GM18502 (cell line): ENCODE measurements around the gene LYST.

Experiments used
- ATAC-seq: cut with Tn5 transposase; IDR thresholded peaks from one replicate; pipeline ENCODE4 v1.9.1; 2021; ENCODE audit warnings: mild to moderate bottlenecking; ENCODE audit not compliant: unreplicated experiment, poor library complexity

The LYST gene

DNA sequence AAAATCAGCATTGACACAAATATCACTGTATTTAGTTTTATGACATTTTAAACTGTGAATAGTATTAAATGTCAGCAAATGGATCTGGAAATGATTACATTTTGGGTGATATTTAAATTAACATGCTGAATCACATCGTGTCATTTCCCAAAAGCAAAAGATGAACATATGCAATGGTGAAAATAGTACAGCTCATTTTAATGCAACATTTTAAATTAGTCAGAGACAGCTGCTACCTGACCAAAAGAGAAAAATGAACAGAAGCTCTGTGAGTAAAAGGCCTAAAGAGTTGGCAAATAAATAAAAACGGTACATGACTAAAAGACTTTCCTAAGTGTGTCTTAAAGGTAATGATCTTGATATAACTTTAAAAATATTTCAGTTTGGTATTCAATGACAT lies 131.1 kb downstream of the LYST start:
- ATAC-seq, result no peak

DNA sequence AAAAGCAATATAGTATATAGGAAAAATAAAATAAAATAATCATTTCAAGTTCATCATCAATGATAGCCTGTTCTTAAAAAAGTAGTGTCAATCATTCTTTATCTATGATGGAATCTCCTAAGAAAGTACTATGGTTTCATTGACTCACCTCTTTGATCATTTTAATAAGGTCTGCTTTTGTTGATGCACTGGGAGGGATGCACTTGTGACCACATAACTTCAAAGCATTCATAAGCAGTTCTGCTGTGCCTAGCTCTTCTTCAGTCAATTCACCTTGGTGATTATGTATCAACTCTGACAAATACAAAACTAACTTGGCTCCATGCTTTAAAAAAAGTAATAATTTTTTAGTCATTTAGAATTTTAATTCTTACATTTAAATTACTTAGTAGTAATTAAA lies 132.4 kb downstream of the LYST start:
- ATAC-seq, result no peak

DNA sequence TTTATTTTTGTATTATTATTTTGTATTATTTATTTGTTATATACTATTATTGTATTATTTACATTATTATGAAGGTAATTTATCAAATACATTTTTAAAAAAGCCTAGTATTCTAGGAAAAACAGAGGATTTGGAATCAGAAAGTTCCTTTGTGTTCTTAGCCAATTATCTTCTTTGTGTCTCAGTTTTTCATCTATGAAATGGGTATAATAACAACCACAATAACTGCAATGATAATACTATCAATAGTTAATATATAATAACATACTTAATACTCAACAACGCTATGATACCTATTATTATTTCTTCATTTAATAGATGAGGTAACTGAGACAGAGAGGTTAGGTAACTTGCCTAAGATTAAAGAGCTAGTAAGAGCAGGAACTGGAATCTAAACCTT lies 136.7 kb downstream of the LYST start:
- no peak for ATAC-seq

GRCh38 chr1:235726557-235726956 lies 140.1 kb downstream of the LYST start:
- no peak for ATAC-seq

DNA sequence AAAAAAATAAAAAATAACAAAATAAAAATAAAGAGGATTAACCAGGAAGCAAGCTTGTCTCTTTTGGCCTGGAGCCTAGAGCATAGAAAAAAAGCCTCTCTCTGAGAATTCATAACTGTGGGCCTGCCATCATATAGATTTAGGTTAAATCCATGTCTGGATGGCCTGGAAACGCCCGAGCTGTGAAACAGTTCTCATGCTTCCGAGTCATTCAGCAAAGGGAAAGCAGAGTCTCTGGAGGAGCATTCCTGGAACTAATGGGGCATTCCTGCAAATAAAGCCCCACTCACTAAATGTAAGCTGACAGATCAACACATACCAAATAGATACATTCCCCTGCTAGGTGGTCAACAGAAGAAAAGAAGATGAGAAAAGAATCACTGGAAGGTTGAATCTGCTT lies 141.3 kb downstream of the LYST start:
- no peak for ATAC-seq

GRCh38 chr1:235724730-235725129 lies 142.0 kb downstream of the LYST start:
- ATAC-seq, result no peak

- no peak for ATAC-seq
Observed at GRCh38 chr1:235722858-235723257, 143.8 kb downstream of the LYST start.

GRCh38 chr1:235721982-235722381 lies 144.7 kb downstream of the LYST start:
- no peak for ATAC-seq

DNA sequence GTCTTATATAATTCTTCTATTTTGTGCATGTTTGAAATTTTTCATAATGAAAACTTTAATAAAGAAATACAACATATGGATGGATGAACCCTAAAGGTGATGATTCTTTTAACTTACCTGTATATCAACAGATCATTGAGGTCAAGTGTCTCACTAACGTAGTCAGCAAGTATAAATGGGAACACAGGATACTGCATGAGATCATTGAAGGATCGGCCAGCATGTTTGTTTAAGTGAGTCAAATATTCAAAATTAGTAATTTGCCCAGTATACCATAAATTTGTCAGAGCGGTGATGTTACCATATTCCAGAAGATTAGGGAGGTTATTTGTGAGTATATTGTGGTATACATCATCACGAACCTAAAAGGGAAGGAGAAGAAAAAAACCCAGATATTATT lies 146.2 kb downstream of the LYST start:
- no peak for ATAC-seq

DNA sequence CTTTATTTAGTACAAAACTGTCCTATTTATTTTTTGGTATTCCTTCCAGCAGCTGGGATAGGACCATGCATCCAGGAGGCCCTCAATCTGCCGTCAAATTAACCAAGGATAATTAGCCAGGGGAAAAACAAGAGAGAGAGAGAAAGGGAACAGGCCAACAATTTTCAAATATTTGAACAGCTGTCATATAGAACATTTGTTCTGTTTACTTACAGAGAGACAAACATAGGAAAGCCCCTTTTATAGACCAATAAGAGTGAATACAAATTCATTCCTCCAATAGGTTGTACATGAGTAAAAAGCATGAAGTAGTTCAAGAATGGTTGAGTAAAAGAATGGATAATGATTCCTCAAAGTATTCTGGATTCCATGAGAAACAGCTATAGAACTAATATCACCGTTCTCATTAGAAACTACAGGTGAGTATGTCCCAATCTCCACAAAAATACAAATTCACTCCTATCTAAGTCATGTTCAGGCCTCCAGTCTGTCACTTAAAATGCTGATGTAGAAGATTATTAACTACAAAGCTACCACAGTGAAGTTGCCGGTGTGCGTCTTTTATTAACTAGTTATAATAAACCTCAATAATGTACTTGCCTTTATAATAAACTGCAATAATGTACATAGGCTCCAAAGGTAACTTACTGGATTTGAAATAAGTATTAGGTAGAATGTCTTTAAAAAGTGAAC lies 152.4 kb downstream of the LYST start:
- no peak for ATAC-seq

DNA sequence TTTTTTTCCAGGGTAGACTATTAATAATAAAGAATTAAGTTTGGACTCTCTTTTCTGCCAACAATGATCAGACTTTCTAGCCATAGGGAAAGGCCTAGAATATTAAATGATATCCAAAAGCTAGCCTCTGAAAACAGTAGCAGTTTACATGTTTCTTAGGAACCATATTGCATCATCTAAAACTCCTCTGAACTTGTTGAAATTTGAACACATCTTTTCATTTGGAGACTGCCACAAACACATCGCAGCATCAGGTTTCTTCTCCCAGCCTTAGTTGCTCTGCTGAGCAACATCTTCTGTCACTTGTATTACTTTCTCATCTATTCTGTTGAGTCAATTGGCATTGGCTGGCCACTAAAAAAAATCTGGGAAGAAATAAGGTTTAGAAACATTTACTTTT lies 153.9 kb downstream of the LYST start:
- ATAC-seq, result no peak

GRCh38 chr1:235710687-235711086 lies 156.0 kb downstream of the LYST start:
- ATAC-seq, result no peak

DNA sequence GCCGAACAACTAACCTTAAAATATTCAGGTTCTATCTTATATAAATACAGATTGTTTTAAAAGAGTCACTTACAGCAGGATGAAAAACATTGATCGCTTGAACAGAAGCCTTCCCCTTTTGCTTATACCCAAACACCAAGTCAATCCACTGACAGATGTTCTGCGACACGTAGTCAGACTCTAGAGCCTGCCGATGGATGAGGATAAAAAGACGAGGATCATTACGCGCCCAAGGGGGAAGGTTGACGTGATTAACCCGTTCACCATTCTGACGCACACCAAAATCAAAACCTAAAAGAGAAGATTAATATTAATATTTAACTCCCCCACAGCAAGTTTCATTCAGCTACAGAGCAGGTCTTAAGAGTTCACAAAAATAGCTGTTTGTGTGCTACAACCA lies 157.7 kb downstream of the LYST start:
- no peak for ATAC-seq

- no peak for ATAC-seq
Observed at GRCh38 chr1:235708390-235708962, 158.2 kb downstream of the LYST start.

DNA sequence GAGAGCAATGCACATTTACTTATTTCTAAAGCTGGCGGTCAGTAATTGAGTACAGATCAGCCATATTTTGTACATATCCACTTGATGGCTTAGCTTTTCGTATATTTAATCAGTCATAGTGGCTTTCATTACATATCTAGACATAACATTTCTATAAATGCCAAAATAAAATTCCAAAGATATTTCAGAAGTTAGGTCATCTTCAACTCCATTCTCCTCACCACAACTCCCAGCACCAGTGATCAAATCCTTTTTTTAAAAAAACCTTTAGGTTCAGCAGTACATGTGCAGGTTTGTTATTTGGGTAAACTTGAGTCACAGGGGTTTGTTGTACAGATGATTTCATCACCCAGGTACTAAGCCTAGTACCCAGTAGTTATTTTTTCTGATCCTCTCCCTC lies 163.2 kb downstream of the LYST start:
- no peak for ATAC-seq

DNA sequence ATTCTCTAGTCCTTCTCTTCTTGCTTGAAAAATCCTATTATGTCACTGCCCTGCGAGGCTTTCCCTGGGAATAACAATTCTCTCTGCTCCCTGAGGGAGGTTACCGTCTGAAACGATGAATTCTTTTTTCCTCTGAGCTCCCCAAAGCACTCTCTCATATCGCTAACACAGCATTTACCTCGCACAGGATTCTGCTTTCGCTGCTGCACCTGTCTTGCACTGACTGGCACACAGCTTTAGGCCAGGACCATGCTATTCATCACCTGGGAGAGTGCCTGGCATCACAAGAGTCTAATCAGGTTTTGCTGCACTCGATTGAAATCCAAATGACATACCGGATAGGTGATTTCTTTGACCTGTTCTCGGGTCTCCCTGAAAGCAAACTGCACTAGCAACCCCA lies 164.3 kb downstream of the LYST start:
- ATAC-seq, result no peak

- ATAC-seq, result no peak
Observed at GRCh38 chr1:235697508-235697907, 169.2 kb downstream of the LYST start.

DNA sequence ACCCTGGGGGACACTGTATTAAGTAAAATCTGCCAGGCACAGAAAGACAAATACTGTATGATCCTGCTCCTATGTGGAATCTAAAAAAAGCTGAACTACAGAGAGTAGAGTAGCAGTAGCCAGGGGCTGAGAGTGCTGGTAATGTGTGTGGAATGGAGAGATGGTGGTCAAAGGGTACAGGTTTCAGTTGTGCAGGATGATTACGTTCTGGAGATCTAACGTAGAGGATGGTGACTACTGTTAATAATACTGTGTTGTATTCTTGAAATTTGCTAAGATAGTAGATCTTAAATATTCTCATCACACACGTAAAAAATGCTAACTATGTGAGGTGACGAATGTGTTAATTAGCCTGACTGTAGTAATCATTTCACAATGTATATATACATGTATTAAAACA lies 177.3 kb downstream of the LYST start:
- ATAC-seq, result no peak

DNA sequence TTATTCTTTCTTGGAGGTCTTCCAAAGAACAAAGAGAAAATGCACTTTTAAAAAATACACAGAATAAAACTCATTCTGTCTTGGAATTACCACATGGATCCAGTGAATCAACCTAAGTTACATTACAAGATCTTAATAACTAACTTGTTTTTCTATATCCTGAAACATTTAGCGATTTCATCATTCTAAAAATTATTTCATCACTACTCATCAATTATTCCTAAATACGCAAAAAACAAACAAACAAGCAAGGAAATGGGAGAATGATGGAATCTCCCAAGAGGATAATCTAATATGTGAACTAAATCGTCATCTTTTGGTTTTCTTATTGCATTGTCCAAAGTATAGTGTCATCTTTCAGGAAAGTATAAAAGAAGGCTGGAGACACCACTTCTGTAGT lies 178.6 kb downstream of the LYST start:
- no peak for ATAC-seq

DNA sequence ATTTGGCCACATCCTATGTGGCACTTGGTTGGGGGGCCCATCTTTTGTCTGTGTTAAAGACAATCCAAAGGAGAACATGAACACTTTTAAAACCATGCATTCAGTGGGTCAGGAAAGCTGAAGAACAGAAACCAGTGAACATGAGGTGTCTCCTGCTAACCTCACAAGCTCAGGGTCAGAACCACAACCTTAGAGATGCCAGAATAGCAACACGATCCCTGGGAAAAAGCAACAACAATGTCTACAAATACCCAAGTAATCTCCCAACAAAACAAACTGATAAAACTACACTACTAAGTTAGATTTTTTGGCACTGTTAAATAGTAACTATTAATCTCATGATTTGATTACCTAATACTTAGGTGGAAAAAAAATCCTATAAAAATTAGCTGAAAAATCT lies 183.1 kb downstream of the LYST start:
- ATAC-seq, result no peak

- ATAC-seq, result no peak
Observed at GRCh38 chr1:235682216-235682615, 184.5 kb downstream of the LYST start.

DNA sequence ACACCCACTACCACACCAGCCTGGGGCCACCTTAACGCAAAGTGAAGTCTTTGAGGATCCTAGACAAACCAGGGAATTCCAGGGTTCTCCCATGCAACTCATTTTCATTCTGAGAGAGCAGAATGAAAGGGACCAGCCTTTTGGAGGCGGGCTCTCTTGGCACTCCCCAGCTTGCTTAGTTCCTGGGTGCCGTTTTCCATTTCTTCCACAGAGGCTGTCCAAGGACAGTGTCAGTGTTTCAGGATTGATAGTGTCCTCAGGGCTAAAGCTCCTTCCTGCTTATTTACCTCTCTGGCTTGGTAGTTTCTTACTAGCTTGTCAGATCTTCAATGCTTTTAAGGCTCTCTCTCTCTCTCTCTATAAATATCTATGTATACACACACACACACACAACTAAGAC lies 187.1 kb downstream of the LYST start:
- no peak for ATAC-seq
